Tibial nerve (tissue), 4 donors: Measurements from ENCODE around the gene SLC12A7. TPM values are rescaled to one million over a fixed set of nuclear protein-coding genes. Genes with fewer than 3 reads are reported as not detected.
"Not testable (repeated sequence)": the region's sequence is repeated elsewhere in the genome, so short reads cannot be mapped to it uniquely, and the experiment has no call there.

Experiments used
- DNase-seq, 2 donors: peaks; one replicate each; pipeline ENCODE4 v3.0.0-alpha.2; 2019; ENCODE audit warnings: low spot score in 2 of 2
- H3K27ac ChIP-seq, 4 donors: fragments of 200-600 bp; sonication (generic) in 3 of 4; one replicate each; pipeline ENCODE4 v1.5.1; 2017 to 2019; ENCODE audit warnings: mild to moderate bottlenecking in 1 of 4
- H3K27me3 ChIP-seq, 2 donors: fragments of 200-600 bp; sonication (generic) in 1 of 2; one replicate each; pipeline versions ENCODE4 v1.5.1 to v1.6.0; 2017 to 2019
- H3K36me3 ChIP-seq, 3 donors: fragments of 200-600 bp; sonication (generic); one replicate each; pipeline ENCODE4 v1.5.1; 2018 to 2019
- H3K4me1 ChIP-seq, 4 donors: fragments of 200-600 bp; sonication (generic) in 3 of 4; one replicate each; pipeline ENCODE4 v1.5.1; 2017 to 2019
- H3K4me3 ChIP-seq, 4 donors: fragments of 200-600 bp; sonication (generic) in 3 of 4; one replicate each; pipeline ENCODE4 v1.5.1; 2017 to 2019; ENCODE audit warnings: mild to moderate bottlenecking in 1 of 4, moderate library complexity in 1 of 4
- H3K9me3 ChIP-seq, 4 donors: fragments of 200-600 bp; sonication (generic) in 3 of 4; one replicate each; pipeline ENCODE4 v1.5.1; 2017 to 2019
- CTCF ChIP-seq, 5 experiments: fragments of 200-600 bp in 3 of 5; fragments of 450-650 bp in 2 of 5; sonication (generic) in 3 of 5; IDR thresholded peaks; one replicate each; pipeline ENCODE4 v1.5.1; 2016 to 2019; ENCODE audit warnings: antibody characterized with exemption in 5 of 5, mild to moderate bottlenecking in 3 of 5, moderate library complexity in 2 of 5
- EP300 ChIP-seq, 2 donors: sonication (generic); formaldehyde crosslinking; IDR thresholded peaks; one replicate each; pipeline ENCODE4 v1.6.1; 2017; ENCODE audit warnings: antibody characterized with exemption in 2 of 2, mild to moderate bottlenecking in 1 of 2
- POLR2A ChIP-seq, 2 donors: fragments of 450-650 bp; IDR thresholded peaks; one replicate each; pipeline ENCODE4 v1.6.1; 2017; ENCODE audit warnings: antibody characterized with exemption in 2 of 2, mild to moderate bottlenecking in 2 of 2, moderate library complexity in 2 of 2
- WGBS, 2 donors: methylation state at CpG; one replicate each; pipeline ENCODE4 v1.1.5; 2018; 5-methylcytosine and 5-hydroxymethylcytosine counted together
- total RNA-seq, 4 donors: library from RNA; depleted of rRNA; stranded (reverse); fragments of >200 nt; gene quantifications; one replicate each; pipeline ENCODE4 v1.1.0, GENCODE V29; 2016

The SLC12A7 gene
- total RNA-seq, 4 donors from 2014 or later = 11.4 to 39.3 (median 18.8) TPM

- H3K27ac ChIP-seq = no peak overlapping the region
- H3K4me1 ChIP-seq = no peaks in the 10 kb centered on the region
- no peak for TF ChIP-seq POLR2A (IDR thresholded peaks at IDR 0.05)
- TF ChIP-seq CTCF (IDR thresholded peaks at IDR 0.05) = no peak
- TF ChIP-seq EP300 (IDR thresholded peaks at IDR 0.05) = no peak
- no peaks in the 10 kb centered on the region for H3K27me3 ChIP-seq
- no peak overlapping the region for H3K4me3 ChIP-seq
- WGBS, 2 donors = 89 to 93% methylated on average over 32 to 35 of the region's 56 CpGs
- DNase-seq = no peak
- peaks cover 0 to 86% (median 0%) of the 10 kb centered on the region in 3 donors for H3K36me3 ChIP-seq
- no peaks in the 10 kb centered on the region for H3K9me3 ChIP-seq
These were observed 48.0 kb downstream of the SLC12A7 start for GRCh38 chr5:1063661-1064382.

GRCh38 chr5:1062761-1063568 is 48.9 kb downstream of the SLC12A7 start:
- DNase-seq = no peak
- Histone ChIP-seq H3K9me3 (no peaks in the 10 kb centered on the region), H3K27me3 (no peaks in the 10 kb centered on the region), H3K36me3 (peaks cover 0 to 88% (median 0%) of the 10 kb centered on the region in 3 donors), H3K4me3 (no peak overlapping the region), H3K27ac (no peak overlapping the region), H3K4me1 (no peaks in the 10 kb centered on the region)
- TF ChIP-seq CTCF (IDR thresholded peaks at IDR 0.05) (no peak), EP300 (IDR thresholded peaks at IDR 0.05) (no peak), POLR2A (IDR thresholded peaks at IDR 0.05) (no peak)
- WGBS, 2 donors = 93% methylated on average over 23 of the region's 36 CpGs

GRCh38 chr5:1061916-1062315 is 49.9 kb downstream of the SLC12A7 start:
- Histone ChIP-seq H3K36me3 (peaks cover 0 to 92% (median 0%) of the 10 kb centered on the region in 3 donors), H3K27ac (no peak overlapping the region), H3K4me3 (no peak overlapping the region), H3K4me1 (no peaks in the 10 kb centered on the region), H3K9me3 (no peaks in the 10 kb centered on the region), H3K27me3 (no peaks in the 10 kb centered on the region)
- no peak for TF ChIP-seq CTCF (IDR thresholded peaks at IDR 0.05)
- no peak for TF ChIP-seq EP300 (IDR thresholded peaks at IDR 0.05)
- TF ChIP-seq POLR2A (IDR thresholded peaks at IDR 0.05) = no peak
- DNase-seq = no peak
- WGBS, 2 donors = 84 to 94% methylated on average over 9 to 10 of the region's 10 CpGs

- peaks cover 0 to 92% (median 0%) of the 10 kb centered on the region in 3 donors for H3K36me3 ChIP-seq
- DNase-seq, H3K9me3 ChIP-seq, H3K4me3 ChIP-seq, H3K4me1 ChIP-seq, H3K27ac ChIP-seq, H3K27me3 ChIP-seq: not testable (repeated sequence)
- WGBS, 2 donors = 93 to 97% methylated on average over 6 to 16 of the region's 43 CpGs
These were observed 50.6 kb downstream of the SLC12A7 start for GRCh38 chr5:1061292-1061691.

- Histone ChIP-seq H3K36me3 (peaks cover 0 to 92% (median 0%) of the 10 kb centered on the region in 3 donors), H3K4me1 (no peaks in the 10 kb centered on the region), H3K27ac (no peak overlapping the region), H3K27me3 (no peaks in the 10 kb centered on the region), H3K4me3 (no peak overlapping the region), H3K9me3 (no peaks in the 10 kb centered on the region)
- TF ChIP-seq CTCF (IDR thresholded peaks at IDR 0.05) = no peak
- WGBS, 2 donors = 80 to 83% methylated on average over 20 to 23 of the region's 24 CpGs
- no peak for DNase-seq
These were observed 51.3 kb downstream of the SLC12A7 start for GRCh38 chr5:1060535-1060981.
